Stimulated activated CD4-positive, alpha-beta T cell treated with anti-CD3 and anti-CD28 coated beads, TNF-alpha, amount 100 ng/mL, for 48 hours (primary cell): ENCODE measurements around the gene STH.
"Not testable (repeated sequence)": the region's sequence is repeated elsewhere in the genome, so short reads cannot be mapped to it uniquely, and the experiment has no call there.

Source experiments
- DNase-seq, 3 donors: peaks; one replicate each; pipeline ENCODE4 v3.0.0-alpha.2; 2020; ENCODE audit warnings: low read depth in 3 of 3

The STH gene

GRCh38 chr17:45998987-45999899 is at the start of gene STH:
STH (plus strand) TSS chr17:45999250; CDS start chr17:45999280, 30 bp downstream.
- no peak for DNase-seq

- DNase-seq, result no peak
These were observed 49.2 kb upstream of the STH start for GRCh38 chr17:45949755-45950320.

GRCh38 chr17:45950888-45951287 is 48.2 kb upstream of the STH start:
- DNase-seq, result no peak

GRCh38 chr17:45951403-45951802 is 47.6 kb upstream of the STH start:
- no peak for DNase-seq

- DNase-seq, result no peak
These were observed 47.1 kb upstream of the STH start for GRCh38 chr17:45951941-45952340.

GRCh38 chr17:45952814-45953320 is 46.2 kb upstream of the STH start:
- DNase-seq, result no peak

GRCh38 chr17:45953561-45953960 is 45.5 kb upstream of the STH start:
- no peak for DNase-seq

- no peak for DNase-seq
These were observed 44.1 kb upstream of the STH start for GRCh38 chr17:45954914-45955313.

GRCh38 chr17:45955326-45955725 is 43.7 kb upstream of the STH start:
- no peak for DNase-seq

- DNase-seq, result no peak
These were observed 43.0 kb upstream of the STH start for GRCh38 chr17:45956090-45956489.

- DNase-seq, result not testable (repeated sequence)
These were observed 42.3 kb upstream of the STH start for GRCh38 chr17:45956746-45957145.

GRCh38 chr17:45958307-45958706 is 40.7 kb upstream of the STH start:
- no peak for DNase-seq

- no peak for DNase-seq
These were observed 39.9 kb upstream of the STH start for GRCh38 chr17:45958994-45959665.

GRCh38 chr17:45960311-45960710 is 38.7 kb upstream of the STH start:
- no peak for DNase-seq

- no peak for DNase-seq
These were observed 37.8 kb upstream of the STH start for GRCh38 chr17:45961206-45961605.

- no peak for DNase-seq
These were observed 36.7 kb upstream of the STH start for GRCh38 chr17:45962221-45962972.

GRCh38 chr17:45963283-45963682 is 35.8 kb upstream of the STH start:
- DNase-seq, result no peak

GRCh38 chr17:45963889-45964288 is 35.2 kb upstream of the STH start:
- no peak for DNase-seq

- DNase-seq, result no peak
These were observed 34.4 kb upstream of the STH start for GRCh38 chr17:45964634-45965033.

- DNase-seq, result no peak
These were observed 33.2 kb upstream of the STH start for GRCh38 chr17:45965812-45966211.

GRCh38 chr17:45966606-45967280 is 32.3 kb upstream of the STH start:
- no peak for DNase-seq
